ENCODE measurements around the gene PDHX. TPM values are rescaled to one million over a fixed set of nuclear protein-coding genes. Genes with fewer than 3 reads are reported as not detected.
"Not testable (repeated sequence)": the region's sequence is repeated elsewhere in the genome, so short reads cannot be mapped to it uniquely, and the experiment has no call there.

The PDHX gene
- total RNA-seq, 1 experiment from 2014 or later, result 85.4 TPM

- intact Hi-C loops (cut with micrococcal nuclease; ENCODE audit: unreplicated experiment), result loop anchor here (1.0 to 5.0 kb wide), 6 partner anchors 49 to 378 kb away; partner anchors contain the start of gene ELF5
- H3K4me3 ChIP-seq (ENCODE audit: low read depth, low read length), result no peak overlapping the region
- no peaks in the 10 kb centered on the region for H3K36me3 Mint-ChIP-seq (ENCODE audit: insufficient read depth, unreplicated experiment)
- H3K36me3 ChIP-seq (ENCODE audit: control insufficient read depth, insufficient read depth, low read length), result no peaks in the 10 kb centered on the region
- BruUV-seq (replicated peaks), result no TSS peak
- peaks cover 8% of the 10 kb centered on the region for H3K4me1 Mint-ChIP-seq (ENCODE audit: low read depth, unreplicated experiment)
- H3K9me3 Mint-ChIP-seq (ENCODE audit: unreplicated experiment), result no peaks in the 10 kb centered on the region
- TF ChIP-seq CTCF (IDR thresholded peaks at IDR 0.05; ENCODE audit: insufficient read depth in 1 of 2, low read depth in 1 of 2, low read length in 1 of 2, severe bottlenecking in 1 of 2, unreplicated experiment in 1 of 2), result peak; percentile 37 to 42
- ChIA-PET POLR2A (no interaction called here), CTCF (interaction anchor here (1.0 to 1.2 kb wide), 2 partner anchors 304 to 378 kb away, joined by 3 to 4 read pairs; no protein-coding TSS in a partner anchor)
- no peaks in the 10 kb centered on the region for H3K4me1 ChIP-seq
- no peaks in the 10 kb centered on the region for H3K27me3 ChIP-seq (replicated peaks; ENCODE audit: control insufficient read depth, insufficient read depth, low read length)
- H3K27ac Mint-ChIP-seq (ENCODE audit: unreplicated experiment), result no peak overlapping the region
- no peaks in the 10 kb centered on the region for H3K27me3 Mint-ChIP-seq (ENCODE audit: insufficient read depth, unreplicated experiment)
- peak in 1 of 2 experiments; percentile 27 for DNase-seq
- H3K9me3 ChIP-seq, result no peaks in the 10 kb centered on the region
- no peak overlapping the region for H3K4me3 Mint-ChIP-seq (ENCODE audit: unreplicated experiment)
These were observed 25.6 kb upstream of the PDHX start for GRCh38 chr11:34890812-34891211.

GRCh38 chr11:34891611-34892010 lies 24.8 kb upstream of the PDHX start:
- Mint-ChIP-seq H3K36me3 (ENCODE audit: insufficient read depth, unreplicated experiment) (peaks cover 6% of the 10 kb centered on the region), H3K27me3 (ENCODE audit: insufficient read depth, unreplicated experiment) (no peaks in the 10 kb centered on the region), H3K27ac (ENCODE audit: unreplicated experiment) (no peak overlapping the region), H3K4me1 (ENCODE audit: low read depth, unreplicated experiment) (peaks cover 8% of the 10 kb centered on the region), H3K4me3 (ENCODE audit: unreplicated experiment) (no peak overlapping the region), H3K9me3 (ENCODE audit: unreplicated experiment) (peaks cover 6% of the 10 kb centered on the region)
- H3K4me1 ChIP-seq, result no peaks in the 10 kb centered on the region
- intact Hi-C loops (cut with micrococcal nuclease; ENCODE audit: unreplicated experiment), result loop anchor here (1.0 to 5.0 kb wide), 5 partner anchors 49 to 305 kb away; no protein-coding TSS in a partner anchor
- H3K27me3 ChIP-seq (replicated peaks; ENCODE audit: control insufficient read depth, insufficient read depth, low read length), result no peaks in the 10 kb centered on the region
- no peak overlapping the region for H3K4me3 ChIP-seq (ENCODE audit: low read depth, low read length)
- POLR2A ChIA-PET, result no interaction called here
- no peak for DNase-seq
- TF ChIP-seq CTCF (IDR thresholded peaks at IDR 0.05; ENCODE audit: insufficient read depth in 1 of 2, low read depth in 1 of 2, low read length in 1 of 2, severe bottlenecking in 1 of 2, unreplicated experiment in 1 of 2), result no peak
- H3K9me3 ChIP-seq, result no peaks in the 10 kb centered on the region; the same call in 1 of the 2 replicates
- H3K36me3 ChIP-seq (ENCODE audit: control insufficient read depth, insufficient read depth, low read length), result no peaks in the 10 kb centered on the region
- CTCF ChIA-PET, result interaction anchor here (1.0 to 1.2 kb wide), 2 partner anchors 305 to 379 kb away, joined by 3 to 4 read pairs; no protein-coding TSS in a partner anchor
- BruUV-seq (replicated peaks), result no TSS peak

GRCh38 chr11:34893416-34893815 lies 23.0 kb upstream of the PDHX start:
- H3K9me3 Mint-ChIP-seq (ENCODE audit: unreplicated experiment), result peaks cover 20% of the 10 kb centered on the region
- H3K36me3 Mint-ChIP-seq (ENCODE audit: insufficient read depth, unreplicated experiment), result peaks cover 8% of the 10 kb centered on the region
- H3K4me3 Mint-ChIP-seq (ENCODE audit: unreplicated experiment), result no peak overlapping the region
- DNase-seq, result no peak
- peaks cover 5% of the 10 kb centered on the region; the same call in 1 of the 2 replicates for H3K9me3 ChIP-seq
- no peaks in the 10 kb centered on the region for H3K27me3 Mint-ChIP-seq (ENCODE audit: insufficient read depth, unreplicated experiment)
- no peaks in the 10 kb centered on the region for H3K36me3 ChIP-seq (ENCODE audit: control insufficient read depth, insufficient read depth, low read length)
- TF ChIP-seq CTCF (IDR thresholded peaks at IDR 0.05; ENCODE audit: insufficient read depth in 1 of 2, low read depth in 1 of 2, low read length in 1 of 2, severe bottlenecking in 1 of 2, unreplicated experiment in 1 of 2), result no peak
- H3K27ac Mint-ChIP-seq (ENCODE audit: unreplicated experiment), result no peak overlapping the region
- ChIA-PET CTCF (no interaction called here), POLR2A (no interaction called here)
- H3K27me3 ChIP-seq (replicated peaks; ENCODE audit: control insufficient read depth, insufficient read depth, low read length), result no peaks in the 10 kb centered on the region
- intact Hi-C loops (cut with micrococcal nuclease; ENCODE audit: unreplicated experiment), result loop anchor here (5.0 kb wide), 4 partner anchors 51 to 251 kb away; no protein-coding TSS in a partner anchor
- no TSS peak for BruUV-seq (replicated peaks)
- H3K4me1 ChIP-seq, result no peaks in the 10 kb centered on the region
- H3K4me1 Mint-ChIP-seq (ENCODE audit: low read depth, unreplicated experiment), result no peaks in the 10 kb centered on the region
- no peak overlapping the region for H3K4me3 ChIP-seq (ENCODE audit: low read depth, low read length)

- H3K36me3 Mint-ChIP-seq (ENCODE audit: insufficient read depth, unreplicated experiment); H3K27me3 Mint-ChIP-seq (ENCODE audit: insufficient read depth, unreplicated experiment); H3K27me3 ChIP-seq (replicated peaks; ENCODE audit: control insufficient read depth, insufficient read depth, low read length); CTCF ChIA-PET; BruUV-seq (replicated peaks); H3K4me3 ChIP-seq (ENCODE audit: low read depth, low read length); H3K4me1 ChIP-seq; DNase-seq; intact Hi-C loops (cut with micrococcal nuclease; ENCODE audit: unreplicated experiment); H3K4me3 Mint-ChIP-seq (ENCODE audit: unreplicated experiment); POLR2A ChIA-PET; H3K36me3 ChIP-seq (ENCODE audit: control insufficient read depth, insufficient read depth, low read length); H3K4me1 Mint-ChIP-seq (ENCODE audit: low read depth, unreplicated experiment); H3K27ac Mint-ChIP-seq (ENCODE audit: unreplicated experiment): not testable (repeated sequence)
- peaks cover 27% of the 10 kb centered on the region for H3K9me3 ChIP-seq
- peaks cover 42% of the 10 kb centered on the region for H3K9me3 Mint-ChIP-seq (ENCODE audit: unreplicated experiment)
These were observed 20.2 kb upstream of the PDHX start for GRCh38 chr11:34896191-34896590.

Measured in Caco-2 (cell line).